ENCODE data around the gene XRCC5. TPM values are rescaled to one million over a fixed set of nuclear protein-coding genes. Genes with fewer than 3 reads are reported as not detected.

Gene XRCC5
- total and polyA plus RNA-seq, 10 of the 15 experiments (the other 5 are each of a cell fraction or from before 2014, with no cell fraction given): 259 to 815 (median 530) TPM

DNA sequence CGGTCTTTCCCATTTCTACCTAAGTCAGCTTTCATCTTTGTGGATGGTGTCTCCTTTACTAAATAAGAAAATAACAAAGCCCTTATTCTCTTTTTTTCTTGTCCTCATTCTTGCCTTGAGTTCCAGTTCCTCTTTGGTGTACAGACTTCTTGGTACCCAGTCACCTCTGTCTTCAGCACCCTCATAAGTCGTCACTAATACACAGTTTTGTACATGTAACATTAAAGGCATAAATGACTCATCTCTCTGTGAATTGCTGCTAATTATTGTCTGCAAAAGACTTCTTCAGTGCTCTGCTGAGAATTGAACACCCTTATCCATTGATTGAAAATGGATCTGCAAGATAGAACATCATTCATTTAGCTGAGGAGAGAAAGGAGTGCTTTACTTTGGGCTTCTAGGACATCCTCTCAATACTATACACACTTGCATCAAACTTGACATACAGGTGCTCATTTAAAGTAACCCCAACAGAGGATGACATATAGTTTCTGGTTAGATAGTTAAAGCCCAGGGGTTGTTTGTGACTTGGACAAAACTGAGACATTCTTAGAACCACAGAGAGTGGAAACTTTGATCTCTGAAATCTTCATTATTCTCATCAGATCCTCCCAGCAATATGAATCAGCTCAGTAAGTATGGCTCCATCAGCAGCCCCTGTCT is 97.0 kb downstream of the XRCC5 start (continued):
- TF ChIP-seq SMARCA5 (IDR thresholded peaks at IDR 0.05) (peak; percentile 64), ETV6 (conservative IDR thresholded peaks at IDR 0.05 in 1 of 2, IDR thresholded peaks at IDR 0.05 in 1 of 2; ENCODE audit: borderline replicate concordance in 1 of 2, low read depth in 1 of 2) (0 out of 4 replicates have a peak, but pooled peaks of 1 of the 2 experiments have one; percentile 42), SIX5 (IDR thresholded peaks at IDR 0.05; ENCODE audit: low read depth, low read length, severe bottlenecking) (no peak), ZNF207 (IDR thresholded peaks at IDR 0.05; ENCODE audit: borderline replicate concordance) (peak; percentile 36; the same call in 1 of the 2 replicates), ATF7 (IDR thresholded peaks at IDR 0.05; ENCODE audit: low read depth) (peak; percentile 91), JUNB (IDR thresholded peaks at IDR 0.05) (peak; percentile 75), IRF4 (IDR thresholded peaks at IDR 0.05; ENCODE audit: low read depth, low read length) (peak; percentile 63; the same call in 1 of the 2 replicates), BCL11A (IDR thresholded peaks at IDR 0.05; ENCODE audit: low read depth, low read length) (peak; percentile 64), MYC (IDR thresholded peaks at IDR 0.05; ENCODE audit: insufficient read depth, insufficient read length, insufficient replicate concordance, low read length, severe bottlenecking) (no peak), TBL1XR1 (IDR thresholded peaks at IDR 0.05; ENCODE audit: low read depth, low read length) (no peak), TAF1 (IDR thresholded peaks at IDR 0.05; ENCODE audit: borderline replicate concordance, low read depth, low read length) (no peak), ZNF217 (IDR thresholded peaks at IDR 0.05) (peak; percentile 62), TCF7 (IDR thresholded peaks at IDR 0.05; ENCODE audit: borderline replicate concordance) (peak; percentile 12; the same call in 1 of the 2 replicates)

DNA sequence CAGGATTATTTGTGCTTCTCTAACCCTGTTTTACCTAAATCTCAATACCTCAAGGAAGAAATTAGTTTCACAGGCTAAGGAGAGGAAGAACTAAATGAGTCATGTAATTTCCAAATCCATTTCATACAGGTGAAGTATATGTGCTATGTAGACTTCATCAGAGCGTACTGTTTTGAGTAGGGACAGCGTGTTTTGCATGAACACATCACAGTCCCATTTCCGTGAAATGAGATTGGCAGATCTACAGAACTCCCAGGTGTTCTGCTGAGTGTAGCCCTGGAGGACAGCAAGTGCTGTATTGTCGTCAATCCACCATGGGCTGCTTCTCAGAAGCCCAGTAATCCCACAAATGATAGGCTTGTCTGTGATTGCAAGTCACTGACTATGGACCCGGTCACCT is 97.7 kb downstream of the XRCC5 start:
- DNase-seq (ENCODE audit: low read depth, low spot score) (no peak), ATAC-seq (peak; percentile 50), FAIRE-seq (no peak)
- BruUV-seq (replicated peaks): no TSS peak
- Histone ChIP-seq H3K4me1 (ENCODE audit: control insufficient read depth, insufficient read depth, low read length) (peaks cover 29% of the 10 kb centered on the region), H4K20me1 (ENCODE audit: control insufficient read depth, insufficient read depth) (no peaks in the 10 kb centered on the region), H3K27ac (ENCODE audit: control insufficient read depth, insufficient read depth) (peak overlapping the region; percentile 49), H2AFZ (ENCODE audit: control insufficient read depth, low read depth, low read length) (no peak overlapping the region), H3K4me2 (ENCODE audit: control insufficient read depth, insufficient read depth) (peak overlapping the region; percentile 23; the same call in 1 of the 2 replicates), H3K9ac (ENCODE audit: control insufficient read depth, insufficient read depth, low read length) (no peak overlapping the region), H3K9me3 (replicated peaks; ENCODE audit: control insufficient read depth, insufficient read depth, low read length) (no peaks in the 10 kb centered on the region), H3K36me3 (ENCODE audit: control insufficient read depth in 2 of 2, insufficient read depth in 2 of 2, low read length in 1 of 2) (peaks cover 21 to 57% of the 10 kb centered on the region in 2 experiments), H3K27me3 (replicated peaks in 1 of 2; ENCODE audit: control insufficient read depth in 2 of 2, insufficient read depth in 2 of 2, low read length in 1 of 2) (no peaks in the 10 kb centered on the region), H3K4me3 (no peak overlapping the region), H3K79me2 (ENCODE audit: control insufficient read depth, insufficient read depth, low read length) (no peaks in the 10 kb centered on the region; the same call in 1 of the 2 replicates)
- ChIA-PET CTCF (interaction anchor here (0.6 to 1.9 kb wide), 4 partner anchors 9 to 208 kb away, joined by 3 to 8 read pairs (median 4); no protein-coding TSS in a partner anchor), RAD21 (ENCODE audit: unreplicated experiment) (interaction anchor here (0.7 to 1.0 kb wide), 4 partner anchors 11 to 290 kb away, joined by 3 to 6 read pairs (median 3); no protein-coding TSS in a partner anchor), POLR2A (interaction anchor here (1.0 kb wide), 1 partner anchor 16 kb away, joined by 3 read pairs; no protein-coding TSS in a partner anchor), SMC1A (ENCODE audit: uncharacterized antibody, unreplicated experiment) (interaction anchor here (1.4 to 5.5 kb wide), 4 partner anchors 10 to 203 kb away, joined by 3 to 29 read pairs (median 10); no protein-coding TSS in a partner anchor)
- in situ Hi-C loops (cut with MboI): no loop called here
- intact Hi-C loops (cut with micrococcal nuclease; ENCODE audit: unreplicated experiment): loop anchor here (10.0 kb wide), 2 partner anchors 172 to 208 kb away; partner anchors contain the start of gene SMARCAL1
- WGBS (ENCODE audit: insufficient coverage, insufficient replicate concordance, low lambda C conversion rate, missing lambda C conversion rate): 23% methylated on average over 5 of the region's 5 CpGs
- TF ChIP-seq, protein P1, sequence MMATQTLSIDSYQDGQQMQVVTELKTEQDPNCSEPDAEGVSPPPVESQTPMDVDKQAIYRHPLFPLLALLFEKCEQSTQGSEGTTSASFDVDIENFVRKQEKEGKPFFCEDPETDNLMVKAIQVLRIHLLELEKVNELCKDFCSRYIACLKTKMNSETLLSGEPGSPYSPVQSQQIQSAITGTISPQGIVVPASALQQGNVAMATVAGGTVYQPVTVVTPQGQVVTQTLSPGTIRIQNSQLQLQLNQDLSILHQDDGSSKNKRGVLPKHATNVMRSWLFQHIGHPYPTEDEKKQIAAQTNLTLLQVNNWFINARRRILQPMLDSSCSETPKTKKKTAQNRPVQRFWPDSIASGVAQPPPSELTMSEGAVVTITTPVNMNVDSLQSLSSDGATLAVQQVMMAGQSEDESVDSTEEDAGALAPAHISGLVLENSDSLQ (IDR thresholded peaks at IDR 0.05): 0 out of 2 replicates have a peak, but pooled peaks have one; percentile 12
- TF ChIP-seq BCL11A (IDR thresholded peaks at IDR 0.05; ENCODE audit: low read depth, low read length) (no peak), POLR2AphosphoS5 (IDR thresholded peaks at IDR 0.05; ENCODE audit: low read length) (no peak), SIX5 (IDR thresholded peaks at IDR 0.05; ENCODE audit: low read depth, low read length, severe bottlenecking) (no peak), POLR2AphosphoS2 (IDR thresholded peaks at IDR 0.05; ENCODE audit: low read depth, low read length) (no peak), NRF1 (conservative IDR thresholded peaks at IDR 0.05; ENCODE audit: low read depth, low read length) (no peak), CBFB (IDR thresholded peaks at IDR 0.05; ENCODE audit: low read depth) (no peak), SMAD5 (IDR thresholded peaks at IDR 0.05; ENCODE audit: low read depth) (peak; percentile 45; the same call in 1 of the 2 replicates), ZNF217 (IDR thresholded peaks at IDR 0.05) (no peak), MEF2B (IDR thresholded peaks at IDR 0.05; ENCODE audit: partially characterized antibody, poor library complexity, severe bottlenecking) (no peak), EZH2 (IDR thresholded peaks at IDR 0.05; ENCODE audit: borderline replicate concordance, control insufficient read depth, low read depth, low read length) (no peak), ZZZ3 (IDR thresholded peaks at IDR 0.05; ENCODE audit: control insufficient read depth, insufficient read length, low read depth) (no peak)

Data from GM12878 (cell line).